Neutrophil (primary cell): ENCODE measurements around the gene SH3GL3.

Experiments
- H3K27ac ChIP-seq: fragments of 200-600 bp; sonication (generic); 2 replicates; pipeline ENCODE4 v1.5.1; 2016; ENCODE audit warnings: mild to moderate bottlenecking, moderate library complexity
- H3K27me3 ChIP-seq: fragments of 200-600 bp; sonication (generic); 2 replicates; pipeline ENCODE4 v1.6.0; 2016; ENCODE audit warnings: mild to moderate bottlenecking
- H3K36me3 ChIP-seq: fragments of 200-600 bp; sonication (generic); 2 replicates; pipeline ENCODE4 v1.5.1; 2017
- H3K4me1 ChIP-seq, 2 experiments: fragments of 200-600 bp in 1 of 2; sonication (generic) in 1 of 2; 1 replicate in 1 of 2; 2 replicates in 1 of 2; pipeline versions ENCODE4 v1.5.1 to v1.6.1; 2013 to 2016; ENCODE audit warnings: low read depth in 1 of 2, low read length in 1 of 2, mild to moderate bottlenecking in 1 of 2, moderate library complexity in 1 of 2; ENCODE audit not compliant: control insufficient read depth in 1 of 2, insufficient read depth in 1 of 2
- H3K4me3 ChIP-seq, 2 experiments: fragments of 200-600 bp in 1 of 2; sonication (generic) in 1 of 2; 1 replicate in 1 of 2; 2 replicates in 1 of 2; pipeline ENCODE4 v1.5.1; 2013 to 2016; ENCODE audit warnings: low read depth in 1 of 2, low read length in 1 of 2, mild to moderate bottlenecking in 1 of 2, moderate library complexity in 1 of 2
- H3K9me3 ChIP-seq: fragments of 200-600 bp; sonication (generic); 2 replicates; pipeline ENCODE4 v1.5.1; 2016
- TF ChIP-seq, protein P1 (sequence below): fragments of 200-600 bp; sonication (generic); IDR thresholded peaks from 2 replicates; pipeline ENCODE4 v1.5.1; 2016; ENCODE audit warnings: antibody characterized with exemption

Gene SH3GL3

DNA sequence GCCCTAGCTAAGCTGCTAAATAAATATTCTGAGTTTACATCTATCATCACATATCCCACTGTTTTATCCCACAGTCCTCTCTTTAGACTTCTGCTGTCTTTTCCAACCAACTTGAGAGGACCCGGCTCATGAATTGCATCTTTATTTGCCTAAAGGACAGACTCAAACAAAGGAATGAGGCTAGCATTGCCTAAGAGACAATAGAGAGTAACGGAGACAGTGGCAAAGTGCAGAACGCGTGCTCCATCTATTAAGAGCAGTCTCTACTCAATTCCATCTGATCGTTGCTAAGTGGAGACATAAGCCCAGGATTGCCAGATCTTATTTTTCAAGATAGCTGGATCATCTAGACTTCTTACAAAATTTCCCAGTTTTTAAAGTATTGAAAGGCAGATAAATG is 209.1 kb downstream of the SH3GL3 start:
- Histone ChIP-seq H3K4me3 (no peak overlapping the region), H3K36me3 (no peaks in the 10 kb centered on the region), H3K9me3 (no peaks in the 10 kb centered on the region), H3K27me3 (peaks cover 60% of the 10 kb centered on the region), H3K4me1 (no peaks in the 10 kb centered on the region), H3K27ac (no peak overlapping the region)
- TF ChIP-seq, protein P1, sequence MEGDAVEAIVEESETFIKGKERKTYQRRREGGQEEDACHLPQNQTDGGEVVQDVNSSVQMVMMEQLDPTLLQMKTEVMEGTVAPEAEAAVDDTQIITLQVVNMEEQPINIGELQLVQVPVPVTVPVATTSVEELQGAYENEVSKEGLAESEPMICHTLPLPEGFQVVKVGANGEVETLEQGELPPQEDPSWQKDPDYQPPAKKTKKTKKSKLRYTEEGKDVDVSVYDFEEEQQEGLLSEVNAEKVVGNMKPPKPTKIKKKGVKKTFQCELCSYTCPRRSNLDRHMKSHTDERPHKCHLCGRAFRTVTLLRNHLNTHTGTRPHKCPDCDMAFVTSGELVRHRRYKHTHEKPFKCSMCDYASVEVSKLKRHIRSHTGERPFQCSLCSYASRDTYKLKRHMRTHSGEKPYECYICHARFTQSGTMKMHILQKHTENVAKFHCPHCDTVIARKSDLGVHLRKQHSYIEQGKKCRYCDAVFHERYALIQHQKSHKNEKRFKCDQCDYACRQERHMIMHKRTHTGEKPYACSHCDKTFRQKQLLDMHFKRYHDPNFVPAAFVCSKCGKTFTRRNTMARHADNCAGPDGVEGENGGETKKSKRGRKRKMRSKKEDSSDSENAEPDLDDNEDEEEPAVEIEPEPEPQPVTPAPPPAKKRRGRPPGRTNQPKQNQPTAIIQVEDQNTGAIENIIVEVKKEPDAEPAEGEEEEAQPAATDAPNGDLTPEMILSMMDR: no peak

DNA sequence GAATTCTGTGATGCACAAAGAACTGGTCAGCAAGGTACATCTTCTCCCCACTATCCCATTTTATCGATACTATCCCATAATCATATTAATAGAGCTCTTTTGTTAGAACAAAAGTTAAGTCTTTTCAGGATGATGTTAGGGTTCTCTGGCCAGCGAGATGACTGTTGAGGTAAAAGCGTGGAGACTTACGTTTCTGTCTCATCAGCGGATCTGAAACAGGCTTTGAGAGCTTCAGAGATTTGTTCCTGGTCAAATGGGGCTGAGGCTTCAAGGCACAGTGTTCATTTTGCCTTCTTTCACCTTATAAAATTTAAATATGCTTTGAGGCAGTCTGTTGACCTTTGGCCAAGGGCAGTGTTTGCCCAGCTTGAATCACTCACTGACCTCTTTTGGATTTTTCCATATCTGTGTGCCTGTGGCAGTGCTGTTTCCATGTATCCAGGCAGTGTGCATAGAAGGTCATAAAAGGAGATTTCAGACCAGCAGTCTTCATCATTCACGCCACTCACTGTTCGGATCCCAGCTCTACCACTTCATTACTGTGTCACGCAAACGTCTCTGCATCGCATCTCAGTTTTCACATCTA is 209.9 kb downstream of the SH3GL3 start:
- TF ChIP-seq, protein P1: no peak
- no peaks in the 10 kb centered on the region for H3K9me3 ChIP-seq
- no peak overlapping the region for H3K4me3 ChIP-seq
- peaks cover 52% of the 10 kb centered on the region for H3K27me3 ChIP-seq
- no peaks in the 10 kb centered on the region for H3K4me1 ChIP-seq
- no peaks in the 10 kb centered on the region for H3K36me3 ChIP-seq
- no peak overlapping the region for H3K27ac ChIP-seq

DNA sequence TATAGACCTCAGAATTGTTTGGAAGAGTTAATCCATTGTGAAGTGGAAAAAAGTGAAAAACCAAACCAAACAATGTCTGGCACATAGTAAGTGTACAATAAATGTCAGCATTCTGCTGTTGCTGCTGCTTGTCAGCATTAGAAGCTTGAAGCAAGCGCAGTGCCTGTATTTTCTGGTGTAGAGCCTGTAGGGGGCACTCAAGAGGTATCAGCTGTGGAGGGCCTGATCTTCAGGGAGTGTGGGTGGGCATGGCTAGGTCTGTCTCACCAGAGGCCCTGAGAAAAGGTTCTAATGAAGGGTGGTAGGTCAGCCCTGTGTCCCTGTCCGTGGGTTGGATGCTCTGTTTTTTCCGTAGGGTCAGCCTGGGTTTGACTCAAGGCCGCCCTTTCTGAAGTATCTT is 210.4 kb downstream of the SH3GL3 start:
- no peaks in the 10 kb centered on the region for H3K4me1 ChIP-seq
- no peaks in the 10 kb centered on the region for H3K36me3 ChIP-seq
- no peaks in the 10 kb centered on the region for H3K9me3 ChIP-seq
- H3K27me3 ChIP-seq: peaks cover 47% of the 10 kb centered on the region
- H3K4me3 ChIP-seq: no peak overlapping the region
- no peak overlapping the region for H3K27ac ChIP-seq
- TF ChIP-seq, protein P1: no peak

DNA sequence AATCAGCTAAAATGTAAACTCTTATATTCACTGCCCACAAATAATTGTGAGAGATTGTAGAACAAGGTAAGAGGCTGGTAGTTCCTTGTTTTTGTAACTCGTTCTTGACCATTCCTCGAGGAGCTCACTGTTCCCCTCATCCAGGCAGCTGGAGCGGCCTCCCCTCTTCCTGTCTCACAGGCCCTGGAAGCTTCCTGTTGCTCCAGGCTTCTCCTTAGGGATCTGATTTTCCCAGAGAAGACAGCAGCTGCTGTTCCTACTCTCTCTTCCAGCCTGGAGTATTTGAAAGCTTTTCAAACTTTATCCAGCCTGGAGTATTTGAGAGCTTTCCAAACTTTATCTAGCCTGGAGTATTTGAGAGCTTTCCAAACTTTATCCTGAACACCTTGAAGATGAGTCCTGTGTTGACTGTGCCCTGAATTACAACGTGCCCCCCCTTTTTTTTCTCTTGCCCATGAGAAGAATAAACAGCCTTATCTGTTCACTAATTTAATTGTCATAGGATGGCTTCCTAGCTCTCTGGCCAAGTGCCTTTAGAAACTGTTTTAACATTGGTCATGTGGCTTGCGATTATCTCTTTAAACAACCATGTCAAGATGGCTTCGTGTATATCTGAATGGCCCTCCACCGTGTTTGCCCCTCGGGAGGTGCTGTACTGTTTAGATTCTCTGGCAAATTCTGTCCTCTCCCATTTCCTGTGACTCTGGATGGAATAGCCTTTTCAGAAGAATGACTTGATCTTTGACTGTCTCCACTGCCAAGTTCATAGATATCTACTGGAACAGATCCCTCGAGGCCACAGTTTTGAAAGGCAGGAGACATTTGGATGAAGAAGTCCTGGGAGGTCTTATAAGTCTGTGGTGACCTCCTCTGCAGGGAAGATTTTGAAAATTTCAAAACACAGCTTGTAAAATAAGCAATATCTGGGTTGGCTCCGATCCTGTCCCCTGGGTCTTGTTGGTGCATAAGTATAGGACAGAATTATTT is 211.6 kb downstream of the SH3GL3 start:
- peaks cover 35% of the 10 kb centered on the region for H3K27me3 ChIP-seq
- H3K27ac ChIP-seq: no peak overlapping the region
- H3K36me3 ChIP-seq: no peaks in the 10 kb centered on the region
- no peaks in the 10 kb centered on the region for H3K4me1 ChIP-seq
- no peaks in the 10 kb centered on the region for H3K9me3 ChIP-seq
- TF ChIP-seq, protein P1: no peak
- H3K4me3 ChIP-seq: no peak overlapping the region

DNA sequence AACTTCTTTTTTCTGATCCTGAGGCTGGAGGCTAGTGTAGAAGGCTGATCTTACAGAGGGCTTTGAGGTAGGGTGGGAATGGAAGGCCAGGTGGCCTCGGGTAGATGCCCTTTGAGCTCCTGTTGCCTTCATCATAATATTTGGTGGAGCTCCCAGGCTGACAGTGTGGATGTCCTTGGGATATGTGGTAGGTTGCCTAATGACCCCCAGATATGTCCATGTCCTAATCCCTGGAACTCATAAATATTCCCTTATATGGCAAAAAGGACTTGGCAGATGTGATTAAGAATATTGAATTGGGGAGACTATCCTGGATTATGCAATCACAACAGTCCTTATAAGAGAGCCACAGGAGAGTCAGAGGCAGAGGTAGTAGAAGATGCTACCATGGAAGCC is 212.3 kb downstream of the SH3GL3 start:
- H3K9me3 ChIP-seq: no peaks in the 10 kb centered on the region
- no peaks in the 10 kb centered on the region for H3K4me1 ChIP-seq
- H3K4me3 ChIP-seq: no peak overlapping the region
- peaks cover 28% of the 10 kb centered on the region for H3K27me3 ChIP-seq
- TF ChIP-seq, protein P1: no peak
- no peak overlapping the region for H3K27ac ChIP-seq
- H3K36me3 ChIP-seq: no peaks in the 10 kb centered on the region
